H9 (cell line): ENCODE measurements around the gene TRNAU1AP. TPM values are rescaled to one million over a fixed set of nuclear protein-coding genes. Genes with fewer than 3 reads are reported as not detected.

Source experiments
- DNase-seq: peaks from one replicate; pipeline ENCODE4 v3.0.0-alpha.2; 2017
- H2AFZ ChIP-seq: one replicate; pipeline ENCODE4 v1.6.1; 2013; ENCODE audit warnings: mild to moderate bottlenecking, low read length, control low read depth, moderate library complexity
- H2AK5ac ChIP-seq: 2 replicates; pipeline ENCODE4 v1.6.1; 2013; ENCODE audit warnings: low read length, control low read depth, mixed read lengths; ENCODE audit not compliant: insufficient read length
- H2BK120ac ChIP-seq: one replicate; pipeline ENCODE4 v1.6.1; 2013; ENCODE audit warnings: low read depth, mild to moderate bottlenecking, low read length, control low read depth, inconsistent platforms; ENCODE audit not compliant: poor library complexity, severe bottlenecking
- H2BK12ac ChIP-seq: 2 replicates; pipeline ENCODE4 v1.6.1; 2013; ENCODE audit warnings: low read length, control low read depth, mixed read lengths, low read depth; ENCODE audit not compliant: insufficient read length
- H2BK15ac ChIP-seq: 2 replicates; pipeline ENCODE4 v1.6.1; 2013; ENCODE audit warnings: low read depth, low read length, control low read depth
- H2BK20ac ChIP-seq: one replicate; pipeline ENCODE4 v1.6.1; 2013; ENCODE audit warnings: low read depth, mild to moderate bottlenecking, low read length, control low read depth, inconsistent platforms; ENCODE audit not compliant: poor library complexity, severe bottlenecking
- H2BK5ac ChIP-seq: 2 replicates; pipeline ENCODE4 v1.6.1; 2013; ENCODE audit warnings: low read length, control low read depth, mixed read lengths; ENCODE audit not compliant: insufficient read length
- H3K14ac ChIP-seq: 2 replicates; pipeline ENCODE4 v1.6.1; 2013; ENCODE audit warnings: low read length, control low read depth; ENCODE audit not compliant: insufficient read depth
- H3K18ac ChIP-seq: 2 replicates; pipeline ENCODE4 v1.6.1; 2013; ENCODE audit warnings: low read depth, mild to moderate bottlenecking, mixed read lengths, low read length, control low read depth; ENCODE audit not compliant: insufficient read length
- H3K23ac ChIP-seq: 2 replicates; pipeline ENCODE4 v1.6.1; 2013; ENCODE audit warnings: low read length, control low read depth, mixed read lengths, low read depth; ENCODE audit not compliant: insufficient read length
- H3K23me2 ChIP-seq: 2 replicates; pipeline ENCODE4 v1.6.1; 2013; ENCODE audit warnings: low read depth, mild to moderate bottlenecking, mixed read lengths, low read length, control low read depth; ENCODE audit not compliant: insufficient read length, poor library complexity, severe bottlenecking
- H3K27ac ChIP-seq: 2 replicates; pipeline ENCODE4 v1.5.1; 2013; ENCODE audit warnings: low read length, control low read depth, mixed read lengths, low read depth; ENCODE audit not compliant: insufficient read length
- H3K27me3 ChIP-seq: 2 replicates; pipeline ENCODE4 v1.6.1; 2013; ENCODE audit warnings: low read length, control low read depth, inconsistent platforms; ENCODE audit not compliant: insufficient read depth
- H3K4ac ChIP-seq: 2 replicates; pipeline ENCODE4 v1.6.1; 2013; ENCODE audit warnings: low read depth, mild to moderate bottlenecking, control low read depth, inconsistent platforms, low read length, moderate library complexity
- H3K4me1 ChIP-seq: 2 replicates; pipeline ENCODE4 v1.6.1; 2013; ENCODE audit warnings: low read length, control low read depth, inconsistent platforms; ENCODE audit not compliant: insufficient read depth
- H3K4me2 ChIP-seq: 2 replicates; pipeline ENCODE4 v1.6.1; 2013; ENCODE audit warnings: low read length, control low read depth, mixed read lengths; ENCODE audit not compliant: insufficient read length, insufficient read depth
- H3K56ac ChIP-seq: 2 replicates; pipeline ENCODE4 v1.6.1; 2013; ENCODE audit warnings: low read depth, mild to moderate bottlenecking, mixed read lengths, low read length, control low read depth; ENCODE audit not compliant: insufficient read length
- H3K79me1 ChIP-seq: 2 replicates; pipeline ENCODE4 v1.6.1; 2013; ENCODE audit warnings: low read depth, mild to moderate bottlenecking, moderate library complexity, low read length, control low read depth, inconsistent platforms; ENCODE audit not compliant: insufficient read depth, poor library complexity, severe bottlenecking
- H3K79me2 ChIP-seq: 2 replicates; pipeline ENCODE4 v1.6.1; 2013; ENCODE audit warnings: low read length, control low read depth, inconsistent platforms; ENCODE audit not compliant: insufficient read depth
- H3K9ac ChIP-seq: 2 replicates; pipeline ENCODE4 v1.6.1; 2013; ENCODE audit warnings: low read length, control low read depth, mixed read lengths; ENCODE audit not compliant: insufficient read length; ENCODE audit errors: extremely low read depth
- H3K9me3 ChIP-seq: one replicate; pipeline ENCODE4 v1.6.1; 2013; ENCODE audit warnings: low read depth, low read length, inconsistent platforms; ENCODE audit not compliant: control insufficient read depth
- H3T11ph ChIP-seq: one replicate; pipeline ENCODE4 v1.6.1; 2013; ENCODE audit warnings: mild to moderate bottlenecking, low read length, control low read depth, inconsistent platforms
- H4K20me1 ChIP-seq: one replicate; pipeline ENCODE4 v1.6.1; 2013; ENCODE audit not compliant: control insufficient read depth, insufficient read length, insufficient read depth
- H4K5ac ChIP-seq: 2 replicates; pipeline ENCODE4 v1.6.1; 2013; ENCODE audit warnings: low read depth, mild to moderate bottlenecking, mixed read lengths, low read length, control low read depth; ENCODE audit not compliant: insufficient read length
- H4K8ac ChIP-seq: replicated peaks from 2 replicates; pipeline ENCODE4 v1.6.1; 2013; ENCODE audit warnings: low read length, control low read depth, mixed read lengths, low read depth; ENCODE audit not compliant: insufficient read length
- H4K91ac ChIP-seq: 2 replicates; pipeline ENCODE4 v1.6.1; 2013; ENCODE audit warnings: low read depth, mild to moderate bottlenecking, moderate library complexity, mixed read lengths, low read length, control low read depth; ENCODE audit not compliant: insufficient read length
- H3K27ac Mint-ChIP-seq, 3 experiments: 2 replicates in 2 of 3; 3 replicates in 1 of 3; pipeline ENCODE4 v1.8.0; 2020 to 2021; ENCODE audit warnings: mixed read lengths in 3 of 3, mild to moderate bottlenecking in 1 of 3, moderate library complexity in 1 of 3
- H3K27me3 Mint-ChIP-seq: 2 replicates; pipeline ENCODE4 v1.8.0; 2021; ENCODE audit warnings: low read depth, mild to moderate bottlenecking, moderate library complexity, mixed read lengths
- H3K36me3 Mint-ChIP-seq, 3 experiments: 2 replicates in 2 of 3; 3 replicates in 1 of 3; pipeline ENCODE4 v1.8.0; 2020 to 2021; ENCODE audit warnings: low read depth in 3 of 3, mixed read lengths in 3 of 3; ENCODE audit not compliant: insufficient read depth in 1 of 3
- H3K4me1 Mint-ChIP-seq, 2 experiments: 2 replicates each; pipeline ENCODE4 v1.8.0; 2020; ENCODE audit warnings: mixed read lengths in 2 of 2
- H3K4me3 Mint-ChIP-seq, 2 experiments: 2 replicates in 1 of 2; 3 replicates in 1 of 2; pipeline ENCODE4 v1.8.0; 2020 to 2021; ENCODE audit warnings: mild to moderate bottlenecking in 2 of 2, mixed read lengths in 2 of 2, moderate library complexity in 1 of 2
- H3K9me3 Mint-ChIP-seq, 2 experiments: 2 replicates in 1 of 2; 3 replicates in 1 of 2; pipeline ENCODE4 v1.8.0; 2020; ENCODE audit warnings: mild to moderate bottlenecking in 2 of 2, mixed read lengths in 2 of 2, moderate library complexity in 1 of 2
- CTCF ChIP-seq: fragments of 200-600 bp; sonication (generic); conservative IDR thresholded peaks from 3 replicates; pipeline ENCODE4 v1.8.0; 2021; ENCODE audit warnings: antibody characterized with exemption, mild to moderate bottlenecking
- WGBS: extraction: QIAGEN DNeasy Blood & Tissue Kit; methylation state at CpG from one replicate; pipeline ENCODE4 v1.1.7; 2013; ENCODE audit warnings: missing lambda C conversion rate, low lambda C conversion rate, mixed read lengths; ENCODE audit not compliant: insufficient read length; ENCODE audit errors: extremely low coverage; 5-methylcytosine and 5-hydroxymethylcytosine counted together
- total RNA-seq: library from RNA; stranded (reverse); gene quantifications from 2 replicates; pipeline ENCODE4 v1.2.1, GENCODE V29; 2021

Gene TRNAU1AP
- total RNA-seq, 1 experiment from 2014 or later, result 45.0 TPM

- Histone ChIP-seq H3K23ac (no peak overlapping the region), H3K4me1 (no peaks in the 10 kb centered on the region), H3K4me2 (no peak overlapping the region), H2BK5ac (no peak overlapping the region), H3K4ac (no peak overlapping the region), H3K56ac (no peak overlapping the region), H2BK12ac (no peak overlapping the region), H3K79me2 (no peaks in the 10 kb centered on the region), H3T11ph (no peak overlapping the region), H4K8ac (no peak overlapping the region), H3K9ac (no peak overlapping the region), H4K20me1 (no peaks in the 10 kb centered on the region), H3K27ac (no peak overlapping the region), H3K9me3 (no peaks in the 10 kb centered on the region), H3K27me3 (no peaks in the 10 kb centered on the region), H2BK15ac (no peak overlapping the region), H3K23me2 (no peaks in the 10 kb centered on the region), H3K14ac (no peak overlapping the region), H4K91ac (no peak overlapping the region), H2AK5ac (no peak overlapping the region), H3K18ac (no peak overlapping the region), H2BK20ac (no peak overlapping the region), H2BK120ac (no peak overlapping the region), H2AFZ (no peak overlapping the region), H4K5ac (no peak overlapping the region), H3K79me1 (no peaks in the 10 kb centered on the region)
- H3K27ac Mint-ChIP-seq, result no peak overlapping the region
- WGBS, result no CpG with 5 or more reads among the region's 11 CpGs
- H3K4me3 Mint-ChIP-seq, result no peak overlapping the region
- no peak for DNase-seq
- H3K27me3 Mint-ChIP-seq, result no peaks in the 10 kb centered on the region
- TF ChIP-seq CTCF, result no peak
- H3K4me1 Mint-ChIP-seq, result no peaks in the 10 kb centered on the region
- H3K36me3 Mint-ChIP-seq, result peaks cover 18 to 72% (median 39%) of the 10 kb centered on the region in 3 experiments; a peak in 6 of 7 replicates
- no peaks in the 10 kb centered on the region for H3K9me3 Mint-ChIP-seq
Measured at GRCh38 chr1:28573564-28573963, 20.7 kb downstream of the TRNAU1AP start.
